SK-N-SH treated with all-trans-retinoic acid at 6 μM for 48 hours (cell line): Measurements from ENCODE around the gene ARHGAP24.

Experiments used
- ATAC-seq: fragments of 200-7000 bp; cut with Tn5 transposase; 3 replicates; pipeline ENCODE4 v1.9.1; 2020; ENCODE audit warnings: mild to moderate bottlenecking, moderate library complexity
- ARNTL ChIP-seq: fragments of 450-650 bp; formaldehyde crosslinking; IDR thresholded peaks from 2 replicates; pipeline ENCODE4 v1.5.0; 2020; ENCODE audit warnings: low read depth, mild to moderate bottlenecking, moderate library complexity, borderline replicate concordance
- BACH2 ChIP-seq: fragments of 250-450 bp; sonication (Bioruptor Pico); IDR thresholded peaks from 2 replicates; pipeline ENCODE4 v1.9.0; 2021; ENCODE audit warnings: mild to moderate bottlenecking, borderline replicate concordance
- CSDC2 ChIP-seq: fragments of 250-450 bp; sonication (Bioruptor Pico); IDR thresholded peaks from 2 replicates; pipeline ENCODE4 v1.5.0; 2020; ENCODE audit warnings: mild to moderate bottlenecking, moderate library complexity
- CSRNP3 ChIP-seq: fragments of 250-450 bp; sonication (Bioruptor Pico); IDR thresholded peaks from 2 replicates; pipeline ENCODE4 v1.5.1; 2021; ENCODE audit warnings: mild to moderate bottlenecking, moderate library complexity
- ESRRG ChIP-seq: fragments of 250-450 bp; sonication (Bioruptor Pico); IDR thresholded peaks from 2 replicates; pipeline ENCODE4 v1.6.1; 2021; ENCODE audit warnings: mild to moderate bottlenecking
- GLIS3 ChIP-seq: fragments of 250-450 bp; sonication (Bioruptor Pico); IDR thresholded peaks from 2 replicates; pipeline ENCODE4 v1.5.0; 2020; ENCODE audit warnings: mild to moderate bottlenecking, moderate library complexity
- ISL1 ChIP-seq: fragments of 250-450 bp; sonication (Bioruptor Pico); IDR thresholded peaks from 2 replicates; pipeline ENCODE4 v2.1.2; 2022; ENCODE audit warnings: mild to moderate bottlenecking, moderate library complexity
- PATZ1 ChIP-seq: fragments of 250-450 bp; sonication (Bioruptor Pico); IDR thresholded peaks from 2 replicates; pipeline ENCODE4 v1.8.0; 2020; ENCODE audit warnings: mild to moderate bottlenecking, moderate library complexity, borderline replicate concordance
- POU6F1 ChIP-seq: fragments of 250-450 bp; sonication (Bioruptor Pico); IDR thresholded peaks from 2 replicates; pipeline ENCODE4 v1.8.0; 2021; ENCODE audit warnings: low read depth, mild to moderate bottlenecking, moderate library complexity, borderline replicate concordance
- PPARA ChIP-seq: fragments of 250-450 bp; sonication (Bioruptor Pico); IDR thresholded peaks from 2 replicates; pipeline ENCODE4 v1.5.0; 2020; ENCODE audit warnings: mild to moderate bottlenecking, borderline replicate concordance
- RARB ChIP-seq: fragments of 250-450 bp; sonication (Bioruptor Pico); IDR thresholded peaks from 2 replicates; pipeline ENCODE4 v1.8.0; 2021; ENCODE audit warnings: mild to moderate bottlenecking, moderate library complexity
- TCF4 ChIP-seq: fragments of 250-450 bp; sonication (Bioruptor Pico); IDR thresholded peaks from 2 replicates; pipeline ENCODE4 v1.8.0; 2021; ENCODE audit warnings: mild to moderate bottlenecking, moderate library complexity, borderline replicate concordance
- ZC3H10 ChIP-seq: fragments of 250-450 bp; sonication (Bioruptor Pico); IDR thresholded peaks from 2 replicates; pipeline ENCODE4 v1.5.1; 2021; ENCODE audit warnings: mild to moderate bottlenecking, moderate library complexity
- ZFP3 ChIP-seq: fragments of 250-450 bp; sonication (Bioruptor Pico); IDR thresholded peaks from 2 replicates; pipeline ENCODE4 v1.5.0; 2020; ENCODE audit warnings: mild to moderate bottlenecking, moderate library complexity
- ZFP30 ChIP-seq: fragments of 450-650 bp; formaldehyde crosslinking; IDR thresholded peaks from 2 replicates; pipeline ENCODE4 v1.5.0; 2022; ENCODE audit warnings: mild to moderate bottlenecking, moderate library complexity
- ZNF565 ChIP-seq: fragments of 450-650 bp; formaldehyde crosslinking; conservative IDR thresholded peaks from 2 replicates; pipeline ENCODE4 v1.5.0; 2020; ENCODE audit warnings: low read depth, mild to moderate bottlenecking, moderate library complexity
- ZNF70 ChIP-seq: fragments of 450-650 bp; formaldehyde crosslinking; IDR thresholded peaks from 2 replicates; pipeline ENCODE4 v1.5.0; 2020; ENCODE audit warnings: mild to moderate bottlenecking, moderate library complexity
- ZNF8 ChIP-seq: fragments of 450-650 bp; formaldehyde crosslinking; IDR thresholded peaks from 2 replicates; pipeline ENCODE4 v1.5.0; 2020; ENCODE audit warnings: mild to moderate bottlenecking, moderate library complexity
- TF ChIP-seq, protein P1 (sequence below): fragments of 250-450 bp; sonication (Bioruptor Pico); IDR thresholded peaks from 2 replicates; pipeline ENCODE4 v1.5.1; 2020; ENCODE audit warnings: low read depth, mild to moderate bottlenecking, moderate library complexity
- TF ChIP-seq, protein P2 (sequence below): fragments of 250-450 bp; sonication (Bioruptor Pico); IDR thresholded peaks from 2 replicates; pipeline ENCODE4 v1.5.0; 2020; ENCODE audit warnings: mild to moderate bottlenecking, moderate library complexity

The ARHGAP24 gene

GRCh38 chr4:85637778-85638177 is 162.8 kb downstream of the ARHGAP24 start:
- TF ChIP-seq ZC3H10 (CRISPR knock-in tag) (no peak), ZFP30 (no peak), RARB (CRISPR knock-in tag) (no peak), ISL1 (CRISPR knock-in tag) (peak; percentile 65)
- ATAC-seq, result no peak

GRCh38 chr4:85639946-85640345 is 165.0 kb downstream of the ARHGAP24 start:
- ATAC-seq, result no peak

More at GRCh38 chr4:85639946-85640345, 165.0 kb downstream of the ARHGAP24 start:
- no peak for TF ChIP-seq TCF4 (CRISPR knock-in tag)
- no peak for TF ChIP-seq CSRNP3
- TF ChIP-seq ARNTL (CRISPR knock-in tag), result no peak
- TF ChIP-seq ZNF70 (CRISPR knock-in tag), result no peak
- TF ChIP-seq CSDC2 (CRISPR knock-in tag), result no peak
- TF ChIP-seq, protein P1, sequence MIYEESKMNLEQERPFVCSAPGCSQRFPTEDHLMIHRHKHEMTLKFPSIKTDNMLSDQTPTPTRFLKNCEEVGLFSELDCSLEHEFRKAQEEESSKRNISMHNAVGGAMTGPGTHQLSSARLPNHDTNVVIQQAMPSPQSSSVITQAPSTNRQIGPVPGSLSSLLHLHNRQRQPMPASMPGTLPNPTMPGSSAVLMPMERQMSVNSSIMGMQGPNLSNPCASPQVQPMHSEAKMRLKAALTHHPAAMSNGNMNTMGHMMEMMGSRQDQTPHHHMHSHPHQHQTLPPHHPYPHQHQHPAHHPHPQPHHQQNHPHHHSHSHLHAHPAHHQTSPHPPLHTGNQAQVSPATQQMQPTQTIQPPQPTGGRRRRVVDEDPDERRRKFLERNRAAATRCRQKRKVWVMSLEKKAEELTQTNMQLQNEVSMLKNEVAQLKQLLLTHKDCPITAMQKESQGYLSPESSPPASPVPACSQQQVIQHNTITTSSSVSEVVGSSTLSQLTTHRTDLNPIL (CRISPR knock-in tag), result no peak
- TF ChIP-seq RARB (CRISPR knock-in tag), result no peak
- no peak for TF ChIP-seq PATZ1
- no peak for TF ChIP-seq ZFP3 (CRISPR knock-in tag)
- TF ChIP-seq BACH2 (CRISPR knock-in tag), result no peak
- no peak for TF ChIP-seq GLIS3
- TF ChIP-seq PPARA (CRISPR knock-in tag), result no peak
- TF ChIP-seq, protein P2, sequence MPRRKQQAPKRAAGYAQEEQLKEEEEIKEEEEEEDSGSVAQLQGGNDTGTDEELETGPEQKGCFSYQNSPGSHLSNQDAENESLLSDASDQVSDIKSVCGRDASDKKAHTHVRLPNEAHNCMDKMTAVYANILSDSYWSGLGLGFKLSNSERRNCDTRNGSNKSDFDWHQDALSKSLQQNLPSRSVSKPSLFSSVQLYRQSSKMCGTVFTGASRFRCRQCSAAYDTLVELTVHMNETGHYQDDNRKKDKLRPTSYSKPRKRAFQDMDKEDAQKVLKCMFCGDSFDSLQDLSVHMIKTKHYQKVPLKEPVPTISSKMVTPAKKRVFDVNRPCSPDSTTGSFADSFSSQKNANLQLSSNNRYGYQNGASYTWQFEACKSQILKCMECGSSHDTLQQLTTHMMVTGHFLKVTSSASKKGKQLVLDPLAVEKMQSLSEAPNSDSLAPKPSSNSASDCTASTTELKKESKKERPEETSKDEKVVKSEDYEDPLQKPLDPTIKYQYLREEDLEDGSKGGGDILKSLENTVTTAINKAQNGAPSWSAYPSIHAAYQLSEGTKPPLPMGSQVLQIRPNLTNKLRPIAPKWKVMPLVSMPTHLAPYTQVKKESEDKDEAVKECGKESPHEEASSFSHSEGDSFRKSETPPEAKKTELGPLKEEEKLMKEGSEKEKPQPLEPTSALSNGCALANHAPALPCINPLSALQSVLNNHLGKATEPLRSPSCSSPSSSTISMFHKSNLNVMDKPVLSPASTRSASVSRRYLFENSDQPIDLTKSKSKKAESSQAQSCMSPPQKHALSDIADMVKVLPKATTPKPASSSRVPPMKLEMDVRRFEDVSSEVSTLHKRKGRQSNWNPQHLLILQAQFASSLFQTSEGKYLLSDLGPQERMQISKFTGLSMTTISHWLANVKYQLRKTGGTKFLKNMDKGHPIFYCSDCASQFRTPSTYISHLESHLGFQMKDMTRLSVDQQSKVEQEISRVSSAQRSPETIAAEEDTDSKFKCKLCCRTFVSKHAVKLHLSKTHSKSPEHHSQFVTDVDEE (CRISPR knock-in tag), result no peak
- TF ChIP-seq ZFP30, result no peak
- TF ChIP-seq ESRRG (CRISPR knock-in tag), result no peak
- TF ChIP-seq POU6F1, result no peak
- no peak for TF ChIP-seq ZC3H10 (CRISPR knock-in tag)
- no peak for TF ChIP-seq ZNF565 (CRISPR knock-in tag)
- no peak for TF ChIP-seq ZNF8
- no peak for TF ChIP-seq ISL1 (CRISPR knock-in tag)
